Prostate gland (tissue), 2 donors: Measurements from ENCODE around the gene F12. TPM values are rescaled to one million over a fixed set of nuclear protein-coding genes. Genes with fewer than 3 reads are reported as not detected.

Experiments
- DNase-seq: peaks from one replicate; pipeline ENCODE4 v3.0.0-alpha.2; 2019; ENCODE audit warnings: low spot score
- H3K27ac ChIP-seq, 2 donors: fragments of 200-600 bp; sonication (generic); 2 replicates each; pipeline ENCODE4 v1.5.1; 2017 to 2019
- H3K27me3 ChIP-seq: fragments of 200-600 bp; sonication (generic); replicated peaks from 2 replicates; pipeline ENCODE4 v1.5.1; 2019; ENCODE audit not compliant: insufficient read depth
- H3K36me3 ChIP-seq, 2 donors: fragments of 200-600 bp; sonication (generic); 1 replicate in 1 of 2; 2 replicates in 1 of 2; pipeline versions ENCODE4 v1.5.1 to v1.8.1; 2017 to 2019
- H3K4me1 ChIP-seq: fragments of 200-600 bp; sonication (generic); replicated peaks from 2 replicates; pipeline ENCODE4 v1.5.1; 2019
- H3K4me3 ChIP-seq, 2 donors: fragments of 200-600 bp; sonication (generic); 2 replicates each; pipeline ENCODE4 v1.5.1; 2017 to 2019
- H3K9me3 ChIP-seq: fragments of 200-600 bp; sonication (generic); 2 replicates; pipeline ENCODE4 v1.5.1; 2017
- CTCF ChIP-seq, 4 experiments: fragments of 200-600 bp in 2 of 4; fragments of 450-650 bp in 2 of 4; sonication (generic) in 2 of 4; IDR thresholded peaks; 1 replicate in 3 of 4; 2 replicates in 1 of 4; pipeline ENCODE4 v1.5.1; 2016 to 2019; ENCODE audit warnings: antibody characterized with exemption in 4 of 4, mild to moderate bottlenecking in 2 of 4, moderate library complexity in 2 of 4
- POLR2A ChIP-seq: fragments of 450-650 bp; IDR thresholded peaks from one replicate; pipeline ENCODE4 v1.6.1; 2016; ENCODE audit warnings: antibody characterized with exemption, mild to moderate bottlenecking
- POLR2AphosphoS5 ChIP-seq: sonication (generic); formaldehyde crosslinking; IDR thresholded peaks from one replicate; pipeline ENCODE4 v1.6.1; 2017; ENCODE audit warnings: antibody characterized with exemption
- WGBS: methylation state at CpG from one replicate; pipeline ENCODE4 v1.1.5; 2018; 5-methylcytosine and 5-hydroxymethylcytosine counted together
- intact Hi-C: fragments of 100-400 bp; cut with DNase I; formaldehyde crosslinking; loops from one replicate; pipeline ENCODE4 v1.14.2; 2022
- total RNA-seq, 2 donors: library from RNA; depleted of rRNA; stranded (reverse); fragments of >200 nt; gene quantifications; one replicate each; pipeline ENCODE4 v1.1.0, GENCODE V29; 2016

Gene F12
- total RNA-seq, 2 donors from 2014 or later = 0.74 to 2.6 TPM

- Histone ChIP-seq H3K27me3 (no peaks in the 10 kb centered on the region), H3K4me1 (peaks cover 12% of the 10 kb centered on the region), H3K4me3 (no peak overlapping the region), H3K9me3 (no peaks in the 10 kb centered on the region), H3K27ac (no peak overlapping the region), H3K36me3 (no peaks in the 10 kb centered on the region)
- WGBS = 92% methylated on average over 3 of the region's 3 CpGs
- no peak for DNase-seq
- TF ChIP-seq POLR2AphosphoS5 (no peak), CTCF (IDR thresholded peaks at IDR 0.05) (no peak), POLR2A (no peak)
- intact Hi-C loops = no loop called here
These were observed 55.1 kb downstream of the F12 start for GRCh38 chr5:177354256-177354655.

DNA sequence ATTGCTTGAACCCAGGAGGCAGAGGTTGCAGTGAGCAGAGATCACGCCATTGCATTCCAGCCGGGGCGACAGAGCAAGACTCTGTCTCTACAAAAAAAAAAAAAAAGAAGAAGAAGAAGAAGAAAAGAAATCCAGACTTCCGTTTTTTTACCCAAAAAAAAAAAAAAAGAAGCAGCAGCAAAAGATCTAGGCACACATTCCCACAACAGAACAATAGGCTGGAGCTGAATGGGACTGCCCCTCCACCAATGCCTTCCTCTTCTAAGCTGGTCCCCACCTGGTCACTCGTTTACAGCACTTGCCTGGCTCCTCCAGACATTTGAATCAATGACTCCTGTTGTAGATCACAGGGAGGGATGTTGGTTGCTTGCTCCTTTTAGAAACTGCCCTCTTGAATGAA, 56.3 kb downstream of the F12 start:
- Histone ChIP-seq H3K4me3 (no peak overlapping the region), H3K4me1 (peaks cover 16% of the 10 kb centered on the region), H3K27ac (no peak overlapping the region), H3K36me3 (no peaks in the 10 kb centered on the region), H3K9me3 (no peaks in the 10 kb centered on the region), H3K27me3 (no peaks in the 10 kb centered on the region)
- WGBS = 71% methylated on average over 5 of the region's 5 CpGs
- no peak for DNase-seq
- TF ChIP-seq POLR2A (no peak), POLR2AphosphoS5 (no peak), CTCF (IDR thresholded peaks at IDR 0.05) (no peak)
- intact Hi-C loops = no loop called here

Other genes with a start within 250 kb of the F12 start
- gene RAB24, start 105.8 kb downstream of the F12 start, total RNA-seq = 10 to 100 TPM; 30.0 to 30.4 TPM
- gene PRELID1, start 105.8 kb downstream of the F12 start, total RNA-seq = 10 to 100 TPM; 76.5 to 95.8 TPM
- gene MXD3, start 97.7 kb downstream of the F12 start, total RNA-seq = 10 to 100 TPM; 13.5 to 20.5 TPM
- 100 to 1,000 TPM; 350 to 369 TPM for gene LMAN2, start 57.9 kb downstream of the F12 start, total RNA-seq
- gene RGS14, start 51.6 kb downstream of the F12 start, total RNA-seq = 10 to 100 TPM; 13.3 to 24.2 TPM
- gene SLC34A1, start 25.1 kb downstream of the F12 start, total RNA-seq = not detected
- not detected for gene PFN3, start 8.9 kb downstream of the F12 start, total RNA-seq
- gene GRK6, start 17.1 kb upstream of the F12 start, total RNA-seq = 10 to 100 TPM; 28.6 to 32.4 TPM
- gene PRR7, start 37.2 kb upstream of the F12 start, total RNA-seq = 10 to 100 TPM in 1 of 2 donors, 1 to 10 TPM in 1; 8.7 to 11.0 TPM
- gene DBN1, start 64.1 kb upstream of the F12 start, total RNA-seq = 10 to 100 TPM; 33.1 to 65.1 TPM
- 100 to 1,000 TPM; 155 to 235 TPM for gene PDLIM7, start 88.0 kb upstream of the F12 start, total RNA-seq
- 10 to 100 TPM in 1 of 2 donors, 1 to 10 TPM in 1; 5.0 to 10.4 TPM for gene DOK3, start 100.3 kb upstream of the F12 start, total RNA-seq
- gene DDX41, start 107.4 kb upstream of the F12 start, total RNA-seq = 100 to 1,000 TPM; 126 to 139 TPM
- gene FAM193B, start 145.0 kb upstream of the F12 start, total RNA-seq = 100 to 1,000 TPM in 1 of 2 donors, 10 to 100 TPM in 1; 59.6 to 112 TPM
- 100 to 1,000 TPM; 136 to 176 TPM for gene TMED9, start 182.6 kb upstream of the F12 start, total RNA-seq
- gene B4GALT7, start 190.6 kb upstream of the F12 start, total RNA-seq = 10 to 100 TPM; 41.6 to 66.2 TPM